Spinal cord (tissue), 10 donors: ENCODE data around the gene CDY2A. TPM values are rescaled to one million over a fixed set of nuclear protein-coding genes. Genes with fewer than 3 reads are reported as not detected.
"Not testable (repeated sequence)": the region's sequence is repeated elsewhere in the genome, so short reads cannot be mapped to it uniquely, and the experiment has no call there.

Experiments
- DNase-seq, 6 donors: peaks; one replicate each; pipeline versions ENCODE4 v3.0.0 to v3.0.0-alpha.2; 2013 to 2015; ENCODE audit warnings: low spot score in 6 of 6, low read depth in 4 of 6
- H3K27ac ChIP-seq: one replicate; pipeline ENCODE4 v1.5.1; 2013; ENCODE audit warnings: low read depth, low read length, control low read depth
- H3K27me3 ChIP-seq: one replicate; pipeline ENCODE4 v1.6.1; 2013; ENCODE audit warnings: low read length; ENCODE audit not compliant: control insufficient read depth, insufficient read depth
- H3K36me3 ChIP-seq: one replicate; pipeline ENCODE4 v1.6.1; 2013; ENCODE audit warnings: low read length; ENCODE audit not compliant: control insufficient read depth, insufficient read depth
- H3K4me1 ChIP-seq: one replicate; pipeline ENCODE4 v1.6.1; 2013; ENCODE audit warnings: low read length; ENCODE audit not compliant: control insufficient read depth, insufficient read depth
- H3K4me3 ChIP-seq: one replicate; pipeline ENCODE4 v1.5.1; 2013; ENCODE audit warnings: low read depth, low read length, control low read depth
- H3K9me3 ChIP-seq: one replicate; pipeline ENCODE4 v1.6.1; 2013; ENCODE audit warnings: low read length; ENCODE audit not compliant: control insufficient read depth, insufficient read depth
- WGBS: methylation state at CpG from one replicate; pipeline ENCODE4 v1.1.5; 2013; ENCODE audit warnings: missing lambda C conversion rate; ENCODE audit not compliant: insufficient coverage; 5-methylcytosine and 5-hydroxymethylcytosine counted together
- polyA plus RNA-seq, 2 donors: library from polyadenylated mRNA; unstranded; fragments of 120-200 nt; gene quantifications; one replicate each; pipeline ENCODE4 v1.2.1, GENCODE V29; 2013; ENCODE audit not compliant: insufficient read length in 2 of 2
- total RNA-seq, 2 donors: library from RNA; depleted of rRNA in 1 of 2; stranded (reverse); fragments of 120-200 nt in 1 of 2; fragments of >200 nt in 1 of 2; gene quantifications; one replicate each; pipeline versions ENCODE4 v1.2.3 to v1.2.4, GENCODE V29; 2013 to 2014
- donor health status: healthy.

Gene CDY2A
- total and polyA plus RNA-seq, 4 donors, result not detected

GRCh38 chrY:18048149-18049040, 22.8 kb downstream of the CDY2A start:
- not testable (repeated sequence) for H3K27ac ChIP-seq
- WGBS, result no CpG with 5 or more reads among the region's 10 CpGs

GRCh38 chrY:18049061-18049460, 23.5 kb downstream of the CDY2A start:
- not testable (repeated sequence) for H3K27ac ChIP-seq, DNase-seq, H3K36me3 ChIP-seq, H3K4me1 ChIP-seq, H3K4me3 ChIP-seq, H3K9me3 ChIP-seq, H3K27me3 ChIP-seq
- whole genome bisulfite sequencing, result no CpG with 5 or more reads among the region's 4 CpGs

More at GRCh38 chrY:18048149-18049040, 22.8 kb downstream of the CDY2A start:
- not testable (repeated sequence) for H3K4me1 ChIP-seq, DNase-seq, H3K36me3 ChIP-seq, H3K27me3 ChIP-seq, H3K9me3 ChIP-seq, H3K4me3 ChIP-seq

- not testable (repeated sequence) for H3K4me1 ChIP-seq, H3K27me3 ChIP-seq, H3K4me3 ChIP-seq, H3K36me3 ChIP-seq, H3K27ac ChIP-seq, H3K9me3 ChIP-seq, DNase-seq
- WGBS, result no CpG with 5 or more reads among the region's 3 CpGs
These were observed 30.9 kb downstream of the CDY2A start for GRCh38 chrY:18056473-18056872.

GRCh38 chrY:18073464-18073863, 47.9 kb downstream of the CDY2A start:
- WGBS, result no CpG with 5 or more reads among the region's 12 CpGs
- not testable (repeated sequence) for H3K4me3 ChIP-seq

More at GRCh38 chrY:18073464-18073863, 47.9 kb downstream of the CDY2A start:
- H3K4me1 ChIP-seq, H3K27ac ChIP-seq, H3K27me3 ChIP-seq, DNase-seq, H3K9me3 ChIP-seq, H3K36me3 ChIP-seq: not testable (repeated sequence)

Other genes with a start within 250 kb of the CDY2A start
- not detected for gene CDY2B, start 145.6 kb upstream of the CDY2A start, total RNA-seq
- gene CDY2B, start 145.6 kb upstream of the CDY2A start, polyA plus RNA-seq, result not detected